Stromal cell of bone marrow (primary cell): Measurements from ENCODE around the gene L3MBTL2.

Experiments
- DNase-seq: peaks from one replicate; pipeline ENCODE4 v3.0.0-alpha.2; 2012; ENCODE audit warnings: low read depth

The L3MBTL2 gene

DNA sequence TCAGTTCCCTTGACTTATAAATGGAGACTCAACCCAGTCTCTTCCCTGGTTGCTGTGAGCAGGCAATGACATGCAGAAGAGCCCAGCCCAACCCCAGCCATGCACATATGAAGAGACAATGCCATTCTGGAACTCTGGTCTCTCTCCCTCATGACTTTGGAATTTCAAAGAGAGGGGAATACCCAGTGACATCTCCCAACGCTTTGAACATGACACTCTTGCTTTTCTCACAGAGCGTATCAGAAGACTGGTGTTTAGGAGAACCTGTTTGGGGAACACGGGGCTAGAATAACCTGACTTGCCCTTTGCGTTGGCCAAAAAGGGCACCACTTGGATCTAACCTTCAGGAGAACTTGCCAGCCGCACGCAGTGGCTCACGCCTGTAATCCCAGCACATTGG is 68.0 kb downstream of the L3MBTL2 start:
- no peak for DNase-seq

DNA sequence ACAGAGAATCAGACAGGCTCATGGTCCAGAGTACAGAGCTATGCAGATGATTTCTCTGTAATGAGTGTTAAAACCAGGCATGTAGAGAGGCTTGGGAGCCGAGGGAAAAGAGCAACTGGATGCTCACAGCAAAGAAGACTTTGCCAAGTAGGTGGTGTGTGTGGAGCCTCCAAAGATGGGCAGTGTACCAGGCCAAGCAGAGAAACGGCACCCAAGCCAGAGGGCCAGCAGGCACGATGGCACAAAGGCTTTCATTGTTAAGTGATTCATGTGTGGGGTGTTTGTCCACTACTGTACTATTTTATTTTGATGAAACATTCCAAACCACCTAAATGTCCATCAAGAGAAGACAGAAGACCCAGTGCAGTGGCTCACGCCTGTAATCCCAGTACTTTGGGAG is 69.7 kb downstream of the L3MBTL2 start:
- no peak for DNase-seq

DNA sequence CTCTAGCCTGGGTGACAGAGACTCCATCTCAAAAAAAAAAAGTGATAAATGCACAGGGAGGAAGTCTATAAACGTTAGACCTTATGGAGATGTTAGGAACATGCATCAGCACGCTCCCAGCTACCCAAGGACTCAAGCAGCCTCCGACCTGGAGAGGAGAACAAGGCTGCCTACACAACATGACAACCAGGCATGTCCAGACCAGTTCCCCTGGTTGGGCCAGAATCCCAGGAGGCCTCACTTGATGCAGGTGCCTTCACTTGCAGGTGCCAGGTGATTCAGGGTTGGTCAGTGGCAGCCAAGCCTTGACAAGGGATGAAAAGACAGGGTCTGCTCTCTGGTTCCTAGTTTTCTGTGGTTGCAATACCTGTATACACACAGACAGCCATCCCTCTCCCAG is 75.0 kb downstream of the L3MBTL2 start:
- DNase-seq = no peak

DNA sequence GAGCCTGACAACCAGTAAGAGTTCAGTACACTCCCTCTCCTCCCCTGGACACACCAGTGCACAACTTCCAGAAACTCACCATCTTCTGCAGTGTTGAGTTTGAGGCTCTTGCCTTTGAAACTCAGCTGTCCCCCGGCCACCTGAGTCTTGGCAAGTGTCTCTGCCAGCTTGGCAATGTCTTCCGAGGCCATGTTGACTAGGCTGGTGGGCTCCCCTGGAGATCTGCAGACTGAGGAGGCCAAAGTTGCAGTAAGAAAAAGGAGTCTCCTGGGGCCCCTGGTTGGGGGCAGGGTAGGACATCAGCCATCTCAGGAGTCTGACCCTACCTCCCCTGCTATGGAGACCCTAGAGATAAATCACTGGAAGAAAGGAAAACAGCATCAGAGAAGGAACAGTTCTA is 75.7 kb downstream of the L3MBTL2 start:
- DNase-seq = no peak
